Stimulated activated CD4-positive, alpha-beta T cell treated with anti-CD3 and anti-CD28 coated beads, TNF-alpha, amount 100 ng/mL, for 48 hours (primary cell): ENCODE results near the gene NEGR1.
"Not testable (repeated sequence)": the region's sequence is repeated elsewhere in the genome, so short reads cannot be mapped to it uniquely, and the experiment has no call there.

ENCODE experiments used
- DNase-seq, 3 donors: peaks; one replicate each; pipeline ENCODE4 v3.0.0-alpha.2; 2020; ENCODE audit warnings: low read depth in 3 of 3

The NEGR1 gene

GRCh38 chr1:72282271-72283021, at the start of gene NEGR1:
TSS of gene NEGR1 (minus strand) at chr1:72282539.
- peak in 2 of 3 donors; percentile 51 to 54 for DNase-seq

- DNase-seq = no peak
Measured at GRCh38 chr1:72326494-72326893, 44.2 kb upstream of the NEGR1 start.

- no peak for DNase-seq
Measured at GRCh38 chr1:72324451-72324850, 42.1 kb upstream of the NEGR1 start.

- DNase-seq = no peak
Measured at GRCh38 chr1:72322910-72323309, 40.6 kb upstream of the NEGR1 start.

DNA sequence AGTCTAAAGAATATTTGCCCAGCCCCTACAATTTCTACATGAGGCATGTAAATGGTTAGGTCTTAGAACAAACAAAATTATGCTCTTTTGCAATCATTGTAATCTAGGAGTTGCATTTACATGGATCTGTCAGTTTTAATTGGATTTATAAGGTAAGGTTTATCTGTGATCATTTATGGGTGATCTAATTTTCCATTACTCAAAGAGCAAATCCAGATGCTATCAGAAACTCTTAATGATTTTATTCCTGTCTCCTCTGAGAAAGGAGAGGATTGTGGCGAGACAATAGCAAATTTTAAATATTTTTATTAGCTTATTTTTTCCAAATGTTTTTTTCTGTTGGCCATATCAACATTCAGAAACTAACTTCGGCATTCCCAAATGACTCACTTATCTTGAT, 14.2 kb upstream of the NEGR1 start:
- DNase-seq = no peak

DNA sequence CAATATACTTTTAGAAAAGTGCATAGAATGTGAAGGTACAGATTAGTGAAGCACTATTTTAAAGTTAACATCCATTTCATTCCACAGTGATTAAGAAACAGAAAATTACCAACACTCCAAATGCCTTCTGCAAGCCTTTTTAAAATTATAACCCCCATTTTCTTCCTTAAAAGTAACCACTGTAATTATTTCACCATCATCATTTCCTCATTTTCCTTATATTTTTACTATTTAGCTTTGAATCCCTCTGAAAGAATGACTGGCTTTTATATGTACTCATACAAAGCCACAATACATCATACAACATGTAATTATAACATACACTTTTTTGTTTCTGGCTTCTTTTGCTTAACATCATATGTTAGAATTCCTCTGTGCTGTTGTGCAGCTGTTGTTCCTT, 6.5 kb upstream of the NEGR1 start:
- no peak for DNase-seq

DNA sequence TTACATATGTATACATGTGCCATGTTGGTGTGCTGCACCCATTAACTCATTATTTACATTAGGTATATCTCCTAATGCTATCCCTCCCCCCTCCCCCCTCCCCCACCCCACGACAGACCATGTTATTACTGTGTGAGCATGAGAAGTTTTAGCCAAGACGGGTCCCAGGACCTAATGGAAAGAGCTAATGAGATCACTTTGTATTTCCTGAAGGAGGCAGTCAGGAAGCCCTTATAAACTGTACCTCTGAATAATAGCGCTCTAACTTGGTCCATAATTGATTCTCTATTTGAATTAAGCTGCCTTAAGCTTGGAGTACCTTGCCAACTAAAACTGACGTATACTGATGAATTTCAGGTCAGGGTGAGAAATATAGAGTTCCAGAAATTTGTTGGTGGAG, 4.1 kb upstream of the NEGR1 start:
- no peak for DNase-seq

DNA sequence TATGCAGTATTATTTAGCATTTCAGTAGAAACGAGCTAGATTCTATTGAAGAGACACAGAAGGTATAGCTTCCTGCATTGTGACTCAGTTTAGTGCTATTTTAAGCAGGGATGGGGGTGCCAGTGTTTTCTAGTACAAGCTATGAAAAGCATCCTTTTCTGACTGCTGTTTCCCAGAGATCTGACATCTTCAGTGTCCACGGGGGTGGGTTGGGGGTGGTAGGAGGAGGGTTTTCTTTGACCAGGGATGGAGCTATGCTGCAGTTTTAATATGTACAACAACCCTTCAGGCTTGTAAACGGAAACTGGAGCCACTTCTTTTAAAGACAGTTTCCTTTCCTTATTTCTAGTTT, 2.7 kb upstream of the NEGR1 start:
- no peak for DNase-seq

DNA sequence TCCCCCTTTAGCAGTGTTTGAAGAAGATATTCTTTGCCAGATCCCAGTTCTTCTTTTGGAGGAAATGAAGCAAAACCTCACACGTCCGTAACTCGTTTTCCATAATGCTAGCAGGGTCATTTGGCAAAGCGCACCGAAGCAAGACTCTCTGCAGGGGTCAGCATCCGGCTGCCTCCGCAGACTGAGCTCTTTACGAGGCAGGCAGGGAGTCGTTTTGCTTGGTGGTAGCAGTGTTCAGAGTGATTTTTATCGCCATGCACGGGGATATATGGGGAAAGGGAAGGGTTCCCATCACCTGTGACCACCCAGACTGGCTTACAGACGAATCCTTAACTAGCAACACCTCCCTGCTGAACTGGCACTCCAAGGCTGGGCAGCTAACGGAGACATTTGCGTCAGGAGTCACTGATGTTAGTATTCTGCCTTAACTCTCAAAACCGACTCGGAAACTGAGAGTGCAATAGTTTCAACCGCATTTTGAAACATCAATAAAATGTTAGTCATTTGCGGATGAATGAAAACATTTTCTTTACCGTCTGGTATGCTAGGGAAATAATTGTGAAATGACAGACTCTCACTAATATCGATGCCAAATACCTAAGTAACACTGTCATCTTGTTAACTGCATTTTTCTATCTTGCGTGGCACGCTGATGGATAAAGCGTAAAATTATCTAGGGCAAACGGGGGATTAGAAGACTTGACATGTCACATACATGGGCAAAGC, 2.2 kb upstream of the NEGR1 start:
- DNase-seq = peak in 1 of 3 donors; percentile 11

GRCh38 chr1:72284084-72284347, 1.7 kb upstream of the NEGR1 start:
- DNase-seq = no peak

GRCh38 chr1:72283307-72284083, 1.2 kb upstream of the NEGR1 start:
- peak in 1 of 3 donors; percentile 14 for DNase-seq

DNA sequence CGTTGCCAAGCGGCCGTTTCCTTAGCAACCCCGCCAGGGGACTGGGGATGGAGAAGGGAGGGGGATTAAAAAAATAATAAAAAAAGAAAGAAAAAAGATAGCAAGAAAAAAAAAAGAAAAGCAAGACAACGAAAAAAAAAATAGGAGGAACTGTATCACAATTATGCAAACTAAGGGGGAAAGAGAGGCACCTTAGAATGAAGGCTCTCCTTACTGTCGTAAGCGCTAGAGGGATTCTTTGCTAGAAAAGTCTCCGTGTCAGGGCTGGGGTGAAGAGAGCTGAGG, 625 bp upstream of the NEGR1 start:
- no peak for DNase-seq

GRCh38 chr1:72281637-72282270, 585 bp downstream of the NEGR1 start:
- DNase-seq = peak in 1 of 3 donors; percentile 0

DNA sequence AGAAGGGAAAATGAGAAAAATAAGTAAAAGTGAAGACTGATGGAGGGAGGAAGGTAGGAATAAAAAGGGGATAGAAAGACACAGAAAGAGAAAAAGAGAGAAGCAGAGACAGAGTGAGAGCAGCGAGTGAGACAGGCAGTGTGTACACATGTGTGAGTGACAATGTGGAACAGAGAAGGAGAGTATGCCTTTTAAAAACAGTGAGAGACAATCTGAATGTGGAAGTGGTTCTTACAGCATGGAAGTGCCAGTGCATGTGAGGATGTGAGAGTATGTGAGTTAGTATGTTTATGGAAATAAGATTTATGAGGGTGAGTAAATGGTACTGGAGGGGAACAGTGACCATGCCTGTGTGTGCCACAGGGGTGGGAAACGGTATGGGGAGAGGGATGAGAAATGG, 1.2 kb downstream of the NEGR1 start:
- DNase-seq = no peak

DNA sequence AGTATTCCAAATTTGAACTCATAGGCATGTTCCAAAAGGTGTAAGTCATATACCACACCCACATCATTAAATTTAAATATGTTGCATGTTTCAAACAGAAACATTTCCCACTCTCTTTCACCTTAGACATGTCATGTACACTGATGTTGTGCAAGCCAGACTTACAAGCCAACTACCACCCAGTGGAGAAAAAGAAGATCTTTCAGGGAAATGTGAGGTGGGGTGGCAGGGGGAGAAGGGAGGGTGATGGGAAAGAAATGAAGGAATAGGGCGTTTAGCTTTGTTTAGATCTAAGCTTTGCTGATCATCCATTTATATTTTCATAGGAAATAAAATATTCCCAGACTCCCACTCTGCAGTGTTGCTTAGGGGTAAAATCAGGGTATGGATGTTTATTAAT, 1.6 kb downstream of the NEGR1 start:
- DNase-seq = no peak

DNA sequence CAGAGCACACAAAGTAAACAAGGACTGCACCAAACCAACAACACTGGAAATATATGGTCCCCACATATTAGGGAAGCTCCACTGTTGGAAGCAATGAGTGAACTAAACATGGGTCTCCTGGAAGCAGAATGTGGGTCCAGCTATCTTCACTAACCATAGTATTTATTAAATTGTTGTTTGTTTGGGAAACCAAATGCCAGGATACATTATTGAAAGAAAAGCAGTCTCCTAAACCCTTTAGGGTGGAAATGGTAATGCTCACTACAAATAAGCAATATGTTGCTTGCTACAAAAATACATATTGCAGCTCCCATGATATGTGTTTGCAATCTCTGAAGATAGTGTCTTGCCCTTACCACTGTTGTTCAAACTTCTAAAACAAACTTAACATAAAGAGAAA, 2.2 kb downstream of the NEGR1 start:
- no peak for DNase-seq

DNA sequence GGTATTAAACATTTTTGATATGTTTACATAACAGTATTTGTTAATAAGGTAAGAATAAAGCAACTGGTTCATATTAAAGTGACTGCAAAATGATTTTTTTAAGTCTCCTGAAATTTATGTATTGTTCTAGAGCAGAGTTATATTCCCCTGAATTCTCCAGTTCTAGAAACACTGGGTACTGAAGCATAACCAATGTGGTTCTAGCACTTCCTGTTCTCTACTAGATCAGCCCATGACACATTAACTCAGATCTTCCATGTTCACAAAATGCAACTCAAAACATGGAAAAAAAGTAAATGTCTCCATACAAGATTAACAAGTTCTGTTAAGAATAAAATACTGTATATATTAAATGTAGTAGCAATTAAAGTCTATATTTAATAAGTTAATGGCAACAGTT, 3.9 kb downstream of the NEGR1 start:
- DNase-seq = no peak

DNA sequence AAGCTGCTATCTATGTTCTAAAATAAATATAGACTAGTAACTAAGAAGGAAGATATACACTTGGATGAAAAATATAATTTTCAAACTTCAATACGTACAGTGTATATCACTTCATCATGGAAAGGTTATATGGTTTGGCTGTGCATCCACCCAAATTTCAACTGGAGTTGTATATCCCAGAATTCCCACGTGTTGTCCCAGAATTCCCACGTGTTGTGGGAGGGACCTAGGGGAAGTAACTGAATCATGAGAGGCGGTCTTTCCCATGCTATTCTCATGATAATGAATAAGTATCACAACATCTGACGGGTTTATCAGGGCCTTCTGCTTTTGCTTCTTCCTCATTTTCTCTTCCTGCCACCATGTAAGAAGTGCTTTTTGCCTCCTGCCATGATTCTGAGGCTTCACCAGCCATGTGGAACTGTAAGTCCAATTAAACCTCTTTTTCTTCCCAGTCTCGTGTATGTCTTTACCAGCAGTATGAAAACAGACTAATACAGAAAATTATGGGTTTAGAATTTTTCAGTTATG, 10.7 kb downstream of the NEGR1 start:
- DNase-seq = no peak

- DNase-seq = no peak
Measured at GRCh38 chr1:72262735-72263134, 19.6 kb downstream of the NEGR1 start.

- DNase-seq = no peak
Measured at GRCh38 chr1:72253132-72253531, 29.2 kb downstream of the NEGR1 start.

DNA sequence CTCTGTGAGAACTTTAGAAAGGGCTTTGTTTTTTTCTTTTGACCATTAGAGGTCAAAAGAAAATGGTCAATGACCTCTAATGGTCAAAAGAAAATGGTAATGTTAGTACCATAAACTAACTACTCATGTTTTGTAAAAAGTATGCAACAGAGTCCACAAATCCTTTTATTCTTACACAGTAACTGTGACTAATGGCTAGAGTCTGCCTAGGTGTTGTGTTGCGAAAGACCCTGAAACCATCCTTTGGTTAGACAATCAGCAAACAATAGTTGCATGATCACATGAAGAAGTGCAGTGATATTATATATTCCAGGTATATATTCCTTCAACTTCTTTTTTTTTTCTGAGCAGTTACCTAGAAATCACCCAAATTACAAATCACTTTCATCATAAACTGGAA, 40.9 kb downstream of the NEGR1 start:
- DNase-seq = no peak

DNA sequence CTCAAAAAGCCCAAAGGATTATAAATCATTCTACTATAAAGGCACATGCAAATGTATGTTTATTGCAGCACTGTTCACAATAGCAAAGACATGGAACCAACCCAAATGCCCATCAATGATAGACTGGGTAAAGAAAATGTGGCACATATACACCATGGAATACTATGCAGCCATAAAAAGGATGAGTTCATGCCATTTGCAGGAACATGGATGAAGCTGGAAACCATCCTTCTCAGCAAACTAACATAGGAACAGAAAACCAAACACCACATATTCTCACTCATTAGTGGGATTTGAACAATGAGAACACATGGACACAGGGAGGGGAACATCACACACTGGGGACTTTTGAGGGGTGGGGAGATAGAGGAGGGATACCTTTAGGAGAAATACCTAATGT, 46.4 kb downstream of the NEGR1 start:
- not testable (repeated sequence) for DNase-seq

DNA sequence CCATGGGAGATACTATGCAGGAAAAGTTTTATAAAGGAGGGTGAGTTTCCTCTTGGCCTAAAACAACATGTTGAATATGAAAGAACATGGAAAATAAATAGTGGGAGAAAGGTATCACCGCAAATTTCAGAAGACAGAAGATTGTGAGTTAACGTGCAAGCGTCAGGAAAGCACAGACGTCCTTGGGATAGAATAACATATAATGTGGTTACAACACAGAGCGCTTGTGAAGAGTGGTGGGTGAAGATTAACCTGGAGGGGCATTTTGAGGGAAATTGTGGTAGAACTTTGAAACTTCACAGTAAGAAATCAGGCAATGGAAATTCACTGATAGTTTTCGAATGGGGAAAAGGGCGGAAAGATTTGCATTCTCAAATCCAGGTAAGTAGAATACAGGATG, 47.3 kb downstream of the NEGR1 start:
- DNase-seq = no peak
